Mucosa of stomach (tissue), 1 donor: ENCODE results near the gene MINK1.

Source experiments
- H3K27me3 ChIP-seq: one replicate; pipeline ENCODE4 v1.7.0; 2013; ENCODE audit warnings: mild to moderate bottlenecking, low read length; ENCODE audit not compliant: control insufficient read depth, insufficient read depth
- H3K36me3 ChIP-seq: one replicate; pipeline ENCODE4 v1.7.0; 2013; ENCODE audit warnings: low read length; ENCODE audit not compliant: control insufficient read depth, insufficient read depth
- H3K4me1 ChIP-seq: one replicate; pipeline ENCODE4 v1.7.0; 2013; ENCODE audit warnings: mild to moderate bottlenecking, low read length; ENCODE audit not compliant: control insufficient read depth, insufficient read depth
- H3K4me3 ChIP-seq: one replicate; pipeline ENCODE4 v1.7.0; 2013; ENCODE audit warnings: low read length
- H3K9ac ChIP-seq: one replicate; pipeline ENCODE4 v1.7.0; 2013; ENCODE audit warnings: mild to moderate bottlenecking, low read length, moderate library complexity
- H3K9me3 ChIP-seq: one replicate; pipeline ENCODE4 v1.7.0; 2013; ENCODE audit warnings: mild to moderate bottlenecking, low read length, moderate library complexity; ENCODE audit not compliant: control insufficient read depth
- donor health status: Pancreatic carcinoma.

Gene MINK1

DNA sequence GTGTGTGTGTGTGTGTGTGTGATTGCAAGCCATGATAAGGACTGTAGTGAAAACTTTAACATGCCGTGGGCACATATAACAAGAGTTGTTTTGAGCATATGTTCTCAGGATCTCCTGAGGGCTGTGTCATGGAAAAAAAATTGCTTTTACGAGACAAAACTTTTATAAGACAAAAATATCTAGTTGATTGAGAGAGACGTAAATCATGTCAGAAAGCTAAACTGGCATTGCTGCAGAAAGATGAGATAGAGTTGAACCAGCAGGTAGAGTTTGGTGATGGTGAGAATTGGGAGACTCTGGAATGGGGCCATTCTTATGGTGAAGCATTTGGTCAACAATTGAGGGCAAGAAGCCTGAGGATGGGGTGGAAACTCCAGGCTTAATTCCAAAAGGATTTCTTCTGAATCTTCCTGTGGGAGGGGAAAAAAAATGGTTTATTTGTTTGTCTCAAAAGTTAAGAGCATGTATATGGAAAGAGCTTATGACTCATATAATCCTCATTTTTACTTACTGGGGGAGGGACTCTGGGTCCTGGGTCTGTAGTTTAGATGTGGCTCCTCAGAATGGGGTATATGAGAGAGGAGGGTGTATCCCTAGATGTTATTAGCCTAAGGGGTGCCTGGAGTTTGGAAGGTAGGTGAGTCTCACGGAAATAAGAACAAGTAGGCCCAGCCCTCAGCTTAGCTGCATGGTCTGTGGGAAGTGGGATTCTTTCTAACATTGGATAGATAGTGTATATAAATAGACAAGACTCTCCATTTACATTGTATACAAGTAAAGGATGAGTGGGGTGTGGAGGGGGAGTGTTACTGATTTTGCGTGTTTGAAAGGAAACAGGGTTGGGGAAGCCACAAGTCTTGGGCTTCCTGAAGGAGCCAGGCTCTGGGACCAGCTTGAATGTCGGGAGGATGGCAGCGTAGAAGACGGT is 7.1 kb downstream of the MINK1 start:
- no peaks in the 10 kb centered on the region for H3K36me3 ChIP-seq
- H3K4me3 ChIP-seq: no peak overlapping the region
- no peak overlapping the region for H3K9ac ChIP-seq
- peaks cover 23% of the 10 kb centered on the region for H3K4me1 ChIP-seq
- H3K9me3 ChIP-seq: no peaks in the 10 kb centered on the region
- no peaks in the 10 kb centered on the region for H3K27me3 ChIP-seq

GRCh38 chr17:4840893-4841242 is 7.7 kb downstream of the MINK1 start:
- Histone ChIP-seq H3K4me1 (peaks cover 17% of the 10 kb centered on the region), H3K27me3 (no peaks in the 10 kb centered on the region), H3K4me3 (no peak overlapping the region), H3K36me3 (no peaks in the 10 kb centered on the region), H3K9me3 (no peaks in the 10 kb centered on the region), H3K9ac (no peak overlapping the region)

GRCh38 chr17:4842376-4842775 is 9.2 kb downstream of the MINK1 start:
- Histone ChIP-seq H3K36me3 (no peaks in the 10 kb centered on the region), H3K4me1 (peaks cover 10% of the 10 kb centered on the region), H3K9ac (no peak overlapping the region), H3K27me3 (no peaks in the 10 kb centered on the region), H3K9me3 (no peaks in the 10 kb centered on the region), H3K4me3 (no peak overlapping the region)

DNA sequence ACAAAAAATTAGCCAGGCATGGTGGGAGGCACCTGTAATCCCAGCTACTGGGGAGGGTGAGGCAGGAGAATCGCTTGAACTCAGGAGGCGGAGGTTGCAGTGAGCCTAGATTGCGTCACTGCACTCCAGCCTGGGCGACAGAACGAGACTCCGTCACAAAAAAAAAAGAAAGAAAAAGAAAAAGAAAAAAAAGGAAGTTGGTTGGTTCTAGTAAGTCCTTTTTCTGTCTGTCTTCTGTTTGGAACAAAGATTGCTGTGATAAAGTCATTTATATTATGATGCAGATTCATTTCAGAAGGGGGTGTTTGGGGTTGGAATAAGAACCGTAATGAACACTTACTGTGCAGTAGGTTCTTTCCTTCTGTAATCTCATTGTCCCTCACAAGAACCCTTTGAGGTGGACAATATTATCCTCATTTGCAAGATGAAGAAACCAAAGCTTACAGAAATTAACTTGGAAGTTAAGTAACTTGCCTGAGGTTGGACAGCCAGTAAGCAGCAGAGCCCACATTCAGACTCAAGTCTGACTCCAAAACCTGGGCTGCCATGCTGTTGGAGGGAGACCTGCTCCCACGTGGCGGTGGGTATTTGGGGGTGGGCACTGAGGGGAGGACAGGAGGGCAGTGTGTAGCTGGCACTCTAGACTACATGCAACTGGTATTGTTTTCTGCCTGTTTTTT is 10.3 kb downstream of the MINK1 start:
- Histone ChIP-seq H3K36me3 (no peaks in the 10 kb centered on the region), H3K27me3 (no peaks in the 10 kb centered on the region), H3K9ac (no peak overlapping the region), H3K4me3 (no peak overlapping the region), H3K4me1 (peaks cover 18% of the 10 kb centered on the region), H3K9me3 (no peaks in the 10 kb centered on the region)

GRCh38 chr17:4845118-4845517 is 12.0 kb downstream of the MINK1 start:
- Histone ChIP-seq H3K36me3 (no peaks in the 10 kb centered on the region), H3K4me3 (no peak overlapping the region), H3K9me3 (no peaks in the 10 kb centered on the region), H3K9ac (no peak overlapping the region), H3K4me1 (peaks cover 32% of the 10 kb centered on the region), H3K27me3 (no peaks in the 10 kb centered on the region)

DNA sequence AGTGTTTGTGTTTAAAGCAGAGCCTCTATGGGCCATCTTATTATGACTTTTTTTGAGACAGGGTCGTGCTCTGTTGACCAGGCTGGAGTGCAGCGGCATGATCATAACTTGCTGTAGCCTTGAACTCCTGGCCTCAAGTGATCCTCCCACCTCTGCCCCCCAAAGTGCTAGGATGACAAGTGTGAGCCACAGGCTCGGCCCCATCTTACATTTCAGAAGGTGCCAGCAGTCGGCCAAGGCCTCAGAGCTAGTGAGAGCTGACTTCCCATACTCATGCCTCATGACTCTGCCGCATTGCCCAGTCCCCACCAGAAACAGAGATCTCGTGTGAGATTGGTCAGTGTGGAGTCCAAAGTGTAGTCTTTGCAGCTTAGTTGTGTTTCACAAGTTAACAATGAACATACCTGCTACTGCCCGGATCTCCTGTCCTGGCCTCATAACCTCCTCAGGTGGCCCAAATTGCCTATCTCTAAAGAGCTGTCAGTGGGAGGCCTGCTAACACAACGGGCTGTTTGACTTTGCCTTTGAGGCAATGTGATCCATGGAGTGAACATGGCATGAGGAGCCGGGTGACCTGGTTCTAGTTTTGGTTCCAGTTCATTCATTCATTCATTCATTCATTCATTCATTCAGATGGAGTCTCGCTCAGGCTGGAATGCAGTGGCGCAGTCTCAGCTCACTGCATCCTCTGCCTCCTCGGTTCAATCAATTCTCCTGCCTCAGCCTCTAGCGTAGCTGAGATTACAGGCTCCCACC is 13.7 kb downstream of the MINK1 start:
- peaks cover 31% of the 10 kb centered on the region for H3K4me1 ChIP-seq
- no peaks in the 10 kb centered on the region for H3K27me3 ChIP-seq
- no peak overlapping the region for H3K4me3 ChIP-seq
- no peaks in the 10 kb centered on the region for H3K36me3 ChIP-seq
- H3K9me3 ChIP-seq: no peaks in the 10 kb centered on the region
- no peak overlapping the region for H3K9ac ChIP-seq

DNA sequence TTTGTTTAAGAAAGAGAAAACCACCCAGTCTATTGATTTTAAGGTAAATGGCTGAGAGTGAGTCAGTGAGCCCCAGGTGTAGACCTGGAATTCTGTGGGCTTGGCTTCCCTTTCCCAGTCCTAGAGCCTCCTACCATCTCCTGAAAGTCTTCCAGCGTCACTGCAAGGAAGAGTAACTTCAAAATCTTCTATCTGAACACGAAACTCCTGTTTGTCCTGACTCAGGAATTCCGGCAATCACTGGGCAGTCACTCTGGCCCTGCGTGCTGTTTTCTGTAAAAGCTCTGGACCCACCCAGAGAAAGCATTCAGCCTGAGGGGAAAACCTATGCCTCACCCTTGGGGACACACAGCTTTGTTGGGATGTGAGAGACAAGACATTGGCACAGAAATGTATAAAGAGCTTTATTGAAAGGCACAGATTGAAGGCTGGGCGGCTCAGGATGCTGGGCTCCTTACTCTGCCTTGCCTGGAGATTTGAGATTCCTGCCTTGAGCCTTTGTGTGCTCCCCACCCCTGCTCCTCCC is 15.9 kb downstream of the MINK1 start:
- no peaks in the 10 kb centered on the region for H3K9me3 ChIP-seq

DNA sequence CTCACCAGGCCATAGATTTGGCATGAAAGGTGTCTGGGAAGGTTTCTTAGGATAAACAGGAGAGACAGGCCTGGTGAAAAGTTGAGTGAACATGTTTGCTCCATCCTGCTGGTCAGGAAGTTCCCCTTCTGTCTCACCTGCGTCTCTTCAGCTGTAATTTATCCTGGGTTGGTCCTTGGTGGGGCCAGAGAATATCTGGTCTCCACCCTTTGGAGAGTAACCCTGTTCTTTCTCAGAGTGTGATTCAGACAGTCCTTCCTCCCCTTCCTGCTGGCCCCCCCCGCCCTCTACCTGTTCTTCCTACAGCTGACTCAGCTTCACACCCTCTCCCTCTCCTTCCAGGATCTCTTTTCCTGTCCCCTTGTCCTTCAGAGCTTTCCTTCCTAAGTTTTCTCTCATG is 17.1 kb downstream of the MINK1 start:
- Histone ChIP-seq H3K9ac (no peak overlapping the region), H3K4me3 (no peak overlapping the region), H3K4me1 (peaks cover 31% of the 10 kb centered on the region), H3K9me3 (no peaks in the 10 kb centered on the region), H3K36me3 (no peaks in the 10 kb centered on the region), H3K27me3 (no peaks in the 10 kb centered on the region)

More for the DNA sequence above, 15.9 kb downstream of the MINK1 start:
- Histone ChIP-seq H3K36me3 (no peaks in the 10 kb centered on the region), H3K9ac (no peak overlapping the region), H3K4me1 (peaks cover 31% of the 10 kb centered on the region), H3K27me3 (no peaks in the 10 kb centered on the region), H3K4me3 (no peak overlapping the region)

- peaks cover 31% of the 10 kb centered on the region for H3K4me1 ChIP-seq
- no peaks in the 10 kb centered on the region for H3K27me3 ChIP-seq
- H3K9ac ChIP-seq: no peak overlapping the region
- H3K9me3 ChIP-seq: no peaks in the 10 kb centered on the region
- no peaks in the 10 kb centered on the region for H3K36me3 ChIP-seq
- no peak overlapping the region for H3K4me3 ChIP-seq
Measured at GRCh38 chr17:4851084-4851483, 17.9 kb downstream of the MINK1 start.

- H3K4me3 ChIP-seq: no peak overlapping the region
- no peak overlapping the region for H3K9ac ChIP-seq
- no peaks in the 10 kb centered on the region for H3K9me3 ChIP-seq
- peaks cover 33% of the 10 kb centered on the region for H3K4me1 ChIP-seq
- no peaks in the 10 kb centered on the region for H3K36me3 ChIP-seq
- no peaks in the 10 kb centered on the region for H3K27me3 ChIP-seq
Measured at GRCh38 chr17:4852567-4853207, 19.5 kb downstream of the MINK1 start.

- no peak overlapping the region for H3K4me3 ChIP-seq
- H3K9ac ChIP-seq: no peak overlapping the region
- H3K9me3 ChIP-seq: no peaks in the 10 kb centered on the region
- H3K4me1 ChIP-seq: peaks cover 33% of the 10 kb centered on the region
- no peaks in the 10 kb centered on the region for H3K27me3 ChIP-seq
- H3K36me3 ChIP-seq: no peaks in the 10 kb centered on the region
Measured at GRCh38 chr17:4853208-4853671, 20.1 kb downstream of the MINK1 start.
